ENCODE measurements around the gene SLC4A4.

DNA sequence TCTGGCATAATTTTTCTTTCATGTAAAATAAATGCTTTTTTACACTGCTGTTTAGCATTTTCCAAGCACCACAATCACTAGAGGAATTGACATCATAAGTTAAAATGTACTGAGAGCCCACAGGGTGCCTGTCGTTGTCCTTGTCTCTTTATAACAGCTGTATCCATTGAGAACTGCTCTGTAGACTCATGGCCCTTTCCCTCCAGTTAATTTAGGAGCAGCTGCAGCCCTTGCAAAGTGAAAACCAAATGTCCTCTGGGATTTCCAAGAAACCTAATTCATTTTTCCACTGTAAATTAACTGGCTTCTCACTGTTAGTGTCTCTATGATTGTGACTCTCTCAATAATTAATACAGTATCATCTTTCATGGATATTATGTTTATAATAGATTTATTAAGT is 185.9 kb downstream of the SLC4A4 start:
- TF ChIP-seq, protein P1, sequence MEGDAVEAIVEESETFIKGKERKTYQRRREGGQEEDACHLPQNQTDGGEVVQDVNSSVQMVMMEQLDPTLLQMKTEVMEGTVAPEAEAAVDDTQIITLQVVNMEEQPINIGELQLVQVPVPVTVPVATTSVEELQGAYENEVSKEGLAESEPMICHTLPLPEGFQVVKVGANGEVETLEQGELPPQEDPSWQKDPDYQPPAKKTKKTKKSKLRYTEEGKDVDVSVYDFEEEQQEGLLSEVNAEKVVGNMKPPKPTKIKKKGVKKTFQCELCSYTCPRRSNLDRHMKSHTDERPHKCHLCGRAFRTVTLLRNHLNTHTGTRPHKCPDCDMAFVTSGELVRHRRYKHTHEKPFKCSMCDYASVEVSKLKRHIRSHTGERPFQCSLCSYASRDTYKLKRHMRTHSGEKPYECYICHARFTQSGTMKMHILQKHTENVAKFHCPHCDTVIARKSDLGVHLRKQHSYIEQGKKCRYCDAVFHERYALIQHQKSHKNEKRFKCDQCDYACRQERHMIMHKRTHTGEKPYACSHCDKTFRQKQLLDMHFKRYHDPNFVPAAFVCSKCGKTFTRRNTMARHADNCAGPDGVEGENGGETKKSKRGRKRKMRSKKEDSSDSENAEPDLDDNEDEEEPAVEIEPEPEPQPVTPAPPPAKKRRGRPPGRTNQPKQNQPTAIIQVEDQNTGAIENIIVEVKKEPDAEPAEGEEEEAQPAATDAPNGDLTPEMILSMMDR (IDR thresholded peaks at IDR 0.05; ENCODE audit: borderline replicate concordance, extremely low read depth, low read length, poor library complexity, severe bottlenecking): no peak
- no peak for TF ChIP-seq EZH2 (IDR thresholded peaks at IDR 0.05; ENCODE audit: borderline replicate concordance, low read depth, low read length, severe bottlenecking)
